Hepatocyte (in vitro differentiated cells): ENCODE data around the gene HSD11B1.

Experiments
- EZH2 ChIP-seq: fragments of 200-600 bp; sonication (generic); IDR thresholded peaks from 2 replicates; pipeline ENCODE4 v1.6.1; 2016; ENCODE audit warnings: antibody characterized with exemption, mild to moderate bottlenecking, borderline replicate concordance
- EZH2phosphoT487 ChIP-seq: fragments of 200-600 bp; sonication (generic); IDR thresholded peaks from one replicate; pipeline ENCODE4 v1.6.1; 2018; ENCODE audit warnings: antibody characterized with exemption, mild to moderate bottlenecking, low read depth, moderate library complexity; ENCODE audit not compliant: unreplicated experiment, severe bottlenecking
- TF ChIP-seq, protein P1 (sequence below): fragments of 200-600 bp; sonication (generic); IDR thresholded peaks from 2 replicates; pipeline ENCODE4 v1.5.1; 2016; ENCODE audit warnings: antibody characterized with exemption, mild to moderate bottlenecking; ENCODE audit not compliant: poor library complexity

GRCh38 chr1:209675565-209676154 is 29.0 kb upstream of the HSD11B1 start:
- TF ChIP-seq, protein P1, sequence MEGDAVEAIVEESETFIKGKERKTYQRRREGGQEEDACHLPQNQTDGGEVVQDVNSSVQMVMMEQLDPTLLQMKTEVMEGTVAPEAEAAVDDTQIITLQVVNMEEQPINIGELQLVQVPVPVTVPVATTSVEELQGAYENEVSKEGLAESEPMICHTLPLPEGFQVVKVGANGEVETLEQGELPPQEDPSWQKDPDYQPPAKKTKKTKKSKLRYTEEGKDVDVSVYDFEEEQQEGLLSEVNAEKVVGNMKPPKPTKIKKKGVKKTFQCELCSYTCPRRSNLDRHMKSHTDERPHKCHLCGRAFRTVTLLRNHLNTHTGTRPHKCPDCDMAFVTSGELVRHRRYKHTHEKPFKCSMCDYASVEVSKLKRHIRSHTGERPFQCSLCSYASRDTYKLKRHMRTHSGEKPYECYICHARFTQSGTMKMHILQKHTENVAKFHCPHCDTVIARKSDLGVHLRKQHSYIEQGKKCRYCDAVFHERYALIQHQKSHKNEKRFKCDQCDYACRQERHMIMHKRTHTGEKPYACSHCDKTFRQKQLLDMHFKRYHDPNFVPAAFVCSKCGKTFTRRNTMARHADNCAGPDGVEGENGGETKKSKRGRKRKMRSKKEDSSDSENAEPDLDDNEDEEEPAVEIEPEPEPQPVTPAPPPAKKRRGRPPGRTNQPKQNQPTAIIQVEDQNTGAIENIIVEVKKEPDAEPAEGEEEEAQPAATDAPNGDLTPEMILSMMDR: no peak
- TF ChIP-seq EZH2 (no peak), EZH2phosphoT487 (no peak)
